HepG2 (cell line): ENCODE results near the gene DDX39B. TPM values are rescaled to one million over a fixed set of nuclear protein-coding genes. Genes with fewer than 3 reads are reported as not detected.
A peak's percentile ranks its signal among the peaks of the same experiment; 100 is the strongest.

Experiments used
- DR1 ChIP-seq: sonication (generic); formaldehyde crosslinking; IDR thresholded peaks from 2 replicates; pipeline ENCODE4 v1.8.0; 2021; ENCODE audit warnings: mild to moderate bottlenecking, missing genetic modification reagents, inconsistent platforms
- EHMT2 ChIP-seq: fragments of 200-600 bp; sonication (generic); IDR thresholded peaks from 2 replicates; pipeline ENCODE4 v1.7.0; 2017; ENCODE audit warnings: antibody characterized with exemption, low read depth, low read length, borderline replicate concordance
- GTF2F1 ChIP-seq: fragments of 150-350 bp; IDR thresholded peaks from 2 replicates; pipeline ENCODE4 v1.6.1; 2014; ENCODE audit warnings: low read length
- HNF4G ChIP-seq, 2 experiments: sonication (generic) in 1 of 2; formaldehyde crosslinking in 1 of 2; IDR thresholded peaks; 2 replicates each; pipeline versions ENCODE4 v1.4.0 to v1.6.1; 2011 to 2020; ENCODE audit warnings: borderline replicate concordance in 2 of 2, low read depth in 2 of 2, mild to moderate bottlenecking in 2 of 2, low read length in 1 of 2, missing genetic modification reagents in 1 of 2, moderate library complexity in 1 of 2
- KLF15 ChIP-seq: sonication (generic); formaldehyde crosslinking; IDR thresholded peaks from 2 replicates; pipeline ENCODE4 v1.8.1; 2023; ENCODE audit warnings: borderline replicate concordance, mild to moderate bottlenecking, inconsistent platforms, missing genetic modification reagents, mixed read lengths
- LCORL ChIP-seq, 2 experiments: fragments of 450-650 bp in 1 of 2; sonication (generic) in 1 of 2; formaldehyde crosslinking in 1 of 2; IDR thresholded peaks; 2 replicates each; pipeline versions ENCODE4 v1.5.0 to v1.6.1; 2017 to 2020; ENCODE audit warnings: antibody characterized with exemption in 1 of 2, missing genetic modification reagents in 1 of 2
- MIER3 ChIP-seq: IDR thresholded peaks from 2 replicates; pipeline ENCODE4 v1.6.1; 2016; ENCODE audit warnings: missing compliant biosample characterization, borderline replicate concordance
- PAWR ChIP-seq: sonication (generic); formaldehyde crosslinking; IDR thresholded peaks from 2 replicates; pipeline ENCODE4 v1.4.0; 2020; ENCODE audit warnings: missing genetic modification reagents, mild to moderate bottlenecking, borderline replicate concordance
- PLRG1 ChIP-seq: fragments of 450-650 bp; conservative IDR thresholded peaks from 2 replicates; pipeline ENCODE4 v1.6.1; 2016
- POLR2G ChIP-seq: fragments of 200-400 bp; formaldehyde crosslinking; IDR thresholded peaks from 2 replicates; pipeline ENCODE4 v1.6.1; 2018; ENCODE audit warnings: mild to moderate bottlenecking, low read depth, low read length, moderate library complexity
- RAD51 ChIP-seq: fragments of 450-650 bp; IDR thresholded peaks from 2 replicates; pipeline ENCODE4 v1.6.1; 2016; ENCODE audit warnings: borderline replicate concordance
- SALL2 ChIP-seq: sonication (generic); formaldehyde crosslinking; IDR thresholded peaks from 2 replicates; pipeline ENCODE4 v1.8.1; 2023; ENCODE audit warnings: mild to moderate bottlenecking, missing genetic modification reagents, inconsistent platforms
- ZKSCAN5 ChIP-seq: sonication (generic); formaldehyde crosslinking; IDR thresholded peaks from 2 replicates; pipeline ENCODE4 v1.5.1; 2020; ENCODE audit warnings: mild to moderate bottlenecking, missing genetic modification reagents
- ZMYM4 ChIP-seq: sonication (generic); formaldehyde crosslinking; IDR thresholded peaks from 2 replicates; pipeline ENCODE4 v1.8.1; 2023; ENCODE audit warnings: mild to moderate bottlenecking, missing genetic modification reagents
- ZNF10 ChIP-seq: sonication (generic); formaldehyde crosslinking; IDR thresholded peaks from 2 replicates; pipeline ENCODE4 v1.4.0; 2020; ENCODE audit warnings: mild to moderate bottlenecking, low read depth, missing genetic modification reagents, borderline replicate concordance
- ZNF207 ChIP-seq: fragments of 450-650 bp; IDR thresholded peaks from 2 replicates; pipeline ENCODE4 v1.6.1; 2016; ENCODE audit warnings: antibody characterized with exemption, borderline replicate concordance
- ZNF382 ChIP-seq: sonication (generic); formaldehyde crosslinking; IDR thresholded peaks from 2 replicates; pipeline ENCODE4 v1.5.0; 2020; ENCODE audit warnings: missing genetic modification reagents, mild to moderate bottlenecking, borderline replicate concordance
- ZNF513 ChIP-seq: sonication (generic); formaldehyde crosslinking; conservative IDR thresholded peaks from 2 replicates; pipeline ENCODE4 v1.5.0; 2020; ENCODE audit warnings: missing genetic modification reagents
- ZNF605 ChIP-seq: sonication (generic); formaldehyde crosslinking; IDR thresholded peaks from 2 replicates; pipeline ENCODE4 v1.8.0; 2022; ENCODE audit warnings: mild to moderate bottlenecking, missing genetic modification reagents
- ZNF607 ChIP-seq: sonication (generic); formaldehyde crosslinking; IDR thresholded peaks from 2 replicates; pipeline ENCODE4 v1.5.1; 2020; ENCODE audit warnings: missing genetic modification reagents, mild to moderate bottlenecking, borderline replicate concordance
- ZNF782 ChIP-seq: sonication (generic); formaldehyde crosslinking; IDR thresholded peaks from 2 replicates; pipeline ENCODE4 v1.4.0; 2020; ENCODE audit warnings: missing genetic modification reagents, mild to moderate bottlenecking, borderline replicate concordance
- polyA plus RNA-seq, 8 experiments: library from polyadenylated mRNA; depleted of rRNA in 3 of 8; stranded (reverse) in 7 of 8; unstranded in 1 of 8; fragments of >200 nt; fragmentation: Illumina TruSeq in 4 of 8; extraction: Trizol in 4 of 8; gene quantifications; 2 replicates each; pipeline versions ENCODE4 v1.2.1 to v1.2.3, GENCODE V29; 2011 to 2016; ENCODE audit warnings: low read depth in 4 of 8, missing spikeins in 1 of 8, mixed read lengths in 1 of 8; ENCODE audit not compliant: insufficient read depth in 1 of 8
- total RNA-seq, 5 experiments: library from RNA; depleted of rRNA; stranded (reverse); fragments of >200 nt; fragmentation: Illumina TruSeq; extraction: Trizol; gene quantifications; 2 replicates each; pipeline ENCODE4 v1.2.3, GENCODE V29; 2016; ENCODE audit warnings: low read depth in 1 of 5
- TF ChIP-seq, protein P1 (sequence below): sonication (generic); formaldehyde crosslinking; IDR thresholded peaks from 2 replicates; pipeline ENCODE4 v1.4.0; 2020; ENCODE audit warnings: missing genetic modification reagents; ENCODE audit errors: not compliant biosample characterization
- TF ChIP-seq, protein P2 (sequence below): sonication (generic); formaldehyde crosslinking; IDR thresholded peaks from 2 replicates; pipeline ENCODE4 v1.5.0; 2020; ENCODE audit warnings: mild to moderate bottlenecking, missing genetic modification reagents, borderline replicate concordance

DDX39B gene
- total and polyA plus RNA-seq, 2 of the 13 experiments (the other 11 are each of a cell fraction or from before 2014, with no cell fraction given), result 570 to 678 TPM

DNA sequence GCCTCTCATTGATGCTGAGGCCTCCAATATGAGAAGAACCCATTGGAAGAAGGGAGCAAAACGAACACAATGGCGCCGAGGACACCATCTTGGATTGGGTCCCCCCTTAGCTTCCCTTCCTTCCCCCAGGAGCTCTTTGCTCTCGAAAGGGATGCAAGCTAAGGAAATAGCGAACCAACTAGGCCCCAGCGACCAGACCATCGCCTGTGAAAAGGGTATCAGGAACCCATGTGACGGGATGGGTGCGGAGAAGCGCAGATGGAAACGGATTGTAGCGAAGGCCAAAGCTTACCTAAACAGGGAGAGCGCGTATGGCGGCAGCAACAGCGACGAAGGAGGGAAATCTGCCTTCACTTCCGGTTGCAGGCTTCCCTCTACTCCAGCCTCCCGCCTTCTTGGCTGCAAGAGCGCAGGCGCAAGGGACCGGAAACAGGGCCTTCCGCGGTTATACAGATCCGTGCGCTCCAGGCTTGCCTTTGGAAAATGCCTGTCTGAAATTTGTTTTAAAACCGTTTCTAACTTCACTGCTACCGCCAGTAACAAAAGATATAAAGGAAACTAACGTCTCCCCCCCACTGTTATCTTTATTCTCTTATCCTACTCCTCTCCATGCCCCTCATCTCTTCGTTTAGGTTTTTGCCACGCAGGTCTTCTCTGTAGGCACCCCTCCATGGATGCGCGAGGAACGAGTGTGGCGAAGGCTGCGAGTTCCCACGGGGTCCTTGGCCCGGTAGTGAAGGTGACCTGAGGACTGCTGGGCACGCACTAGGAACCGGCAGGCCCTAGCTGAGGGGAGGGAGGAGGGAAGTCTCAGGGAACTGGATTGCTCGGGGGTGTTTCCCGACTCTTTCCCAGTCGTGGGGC, at the start of gene DDX39B (continued):
- TF ChIP-seq ZNF207 (no peak), POLR2G (peak; percentile 97), HNF4G (IDR thresholded peaks at IDR 0.05; ENCODE audit: borderline replicate concordance, low read depth, low read length) (no peak), HNF4G (CRISPR knock-in tag; IDR thresholded peaks at IDR 0.05; ENCODE audit: borderline replicate concordance, low read depth) (no peak; the same call in 1 of the 2 replicates), ZNF10 (CRISPR knock-in tag) (no peak), ZNF605 (CRISPR knock-in tag) (peak; percentile 96), SALL2 (peak; percentile 93), ZMYM4 (peak; percentile 78), ZNF782 (CRISPR knock-in tag) (peak; percentile 24; the same call in 1 of the 2 replicates), GTF2F1 (peak; percentile 94), MIER3 (CRISPR knock-in tag) (no peak; the same call in 1 of the 2 replicates), ZNF513 (CRISPR knock-in tag) (no peak), ZKSCAN5 (CRISPR knock-in tag) (peak; percentile 88), DR1 (CRISPR knock-in tag) (peak; percentile 100), ZNF382 (CRISPR knock-in tag) (no peak), ZNF607 (peak; percentile 81; the same call in 1 of the 2 replicates), LCORL (IDR thresholded peaks at IDR 0.05) (no peak), LCORL (CRISPR knock-in tag; IDR thresholded peaks at IDR 0.05) (no peak), EHMT2 (no peak; the same call in 1 of the 2 replicates), KLF15 (peak; percentile 56; the same call in 1 of the 2 replicates), PAWR (CRISPR knock-in tag) (0 out of 2 replicates have a peak, but pooled peaks have one; percentile 48), PLRG1 (no peak), RAD51 (no peak)
- TF ChIP-seq, protein P1, sequence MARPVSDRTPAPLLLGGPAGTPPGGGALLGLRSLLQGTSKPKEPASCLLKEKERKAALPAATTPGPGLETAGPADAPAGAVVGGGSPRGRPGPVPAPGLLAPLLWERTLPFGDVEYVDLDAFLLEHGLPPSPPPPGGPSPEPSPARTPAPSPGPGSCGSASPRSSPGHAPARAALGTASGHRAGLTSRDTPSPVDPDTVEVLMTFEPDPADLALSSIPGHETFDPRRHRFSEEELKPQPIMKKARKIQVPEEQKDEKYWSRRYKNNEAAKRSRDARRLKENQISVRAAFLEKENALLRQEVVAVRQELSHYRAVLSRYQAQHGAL, result peak; percentile 84
- TF ChIP-seq, protein P2, sequence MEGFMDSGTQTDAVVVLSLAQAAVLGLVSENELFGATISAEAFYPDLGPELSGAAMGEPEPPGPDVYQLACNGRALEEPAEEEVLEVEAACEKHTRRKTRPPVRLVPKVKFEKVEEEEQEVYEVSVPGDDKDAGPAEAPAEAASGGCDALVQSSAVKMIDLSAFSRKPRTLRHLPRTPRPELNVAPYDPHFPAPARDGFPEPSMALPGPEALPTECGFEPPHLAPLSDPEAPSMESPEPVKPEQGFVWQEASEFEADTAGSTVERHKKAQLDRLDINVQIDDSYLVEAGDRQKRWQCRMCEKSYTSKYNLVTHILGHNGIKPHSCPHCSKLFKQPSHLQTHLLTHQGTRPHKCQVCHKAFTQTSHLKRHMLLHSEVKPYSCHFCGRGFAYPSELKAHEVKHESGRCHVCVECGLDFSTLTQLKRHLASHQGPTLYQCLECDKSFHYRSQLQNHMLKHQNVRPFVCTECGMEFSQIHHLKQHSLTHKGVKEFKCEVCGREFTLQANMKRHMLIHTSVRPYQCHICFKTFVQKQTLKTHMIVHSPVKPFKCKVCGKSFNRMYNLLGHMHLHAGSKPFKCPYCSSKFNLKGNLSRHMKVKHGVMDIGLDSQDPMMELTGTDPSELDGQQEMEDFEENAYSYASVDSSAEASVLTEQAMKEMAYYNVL (CRISPR knock-in tag), result peak; percentile 85
